NCI-H446 treated with DMSO at 0.1 percent for 48 hours (cell line): Measurements from ENCODE around the gene CLPX.
"Not testable (repeated sequence)": the region's sequence is repeated elsewhere in the genome, so short reads cannot be mapped to it uniquely, and the experiment has no call there.

Experiments
- DNase-seq: peaks from one replicate; lab custom pipeline; 2025; lab: John Stamatoyannopoulos, UW

CLPX gene

GRCh38 chr15:65184868-65185717, at the start of gene CLPX:
TSS of gene CLPX (minus strand) at chr15:65185342. CDS start at chr15:65185153, 189 bp downstream.
- peak; percentile 82 for DNase-seq

- DNase-seq = no peak
These were observed 48.6 kb upstream of the CLPX start for GRCh38 chr15:65233696-65234095.

GRCh38 chr15:65232520-65232919, 47.4 kb upstream of the CLPX start:
- DNase-seq = no peak

GRCh38 chr15:65231306-65231705, 46.2 kb upstream of the CLPX start:
- no peak for DNase-seq

DNA sequence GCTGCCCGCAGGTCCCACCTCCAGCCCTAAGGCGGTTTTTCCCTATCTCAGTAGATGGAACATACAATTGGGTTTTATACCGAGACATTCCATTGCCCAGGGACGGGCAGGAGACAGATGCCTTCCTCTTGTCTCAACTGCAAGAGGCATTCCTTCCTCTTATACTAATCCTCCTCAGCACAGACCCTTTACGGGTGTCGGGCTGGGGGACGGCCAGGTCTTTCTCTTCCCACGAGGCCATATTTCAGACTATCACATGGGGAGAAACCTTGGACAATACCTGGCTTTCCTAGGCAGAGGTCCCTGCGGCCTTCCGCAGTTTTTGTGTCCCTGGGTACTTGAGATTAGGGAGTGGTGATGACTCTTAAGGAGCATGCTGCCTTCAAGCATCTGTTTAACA, 41.8 kb upstream of the CLPX start:
- not testable (repeated sequence) for DNase-seq

DNA sequence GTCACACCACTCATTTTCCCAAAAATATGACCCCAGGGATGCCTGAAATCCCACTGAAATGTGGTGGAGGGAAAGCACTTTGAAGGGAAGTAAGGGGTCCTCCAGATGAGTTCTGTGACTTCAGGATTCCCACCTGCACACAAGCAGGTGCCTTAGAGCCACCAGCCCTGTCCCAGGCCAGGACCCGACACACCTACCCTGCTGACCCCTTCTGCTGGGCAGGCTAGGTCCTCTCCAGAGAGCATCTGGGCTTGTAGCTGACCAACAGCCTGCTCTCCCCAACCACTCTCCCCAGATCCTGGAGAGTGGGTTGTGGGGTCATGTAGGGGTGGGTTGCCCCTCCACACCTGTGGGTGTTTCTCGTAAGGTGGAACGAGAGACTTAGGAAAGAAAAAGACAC, 41.1 kb upstream of the CLPX start:
- DNase-seq = no peak

GRCh38 chr15:65223996-65224395, 38.9 kb upstream of the CLPX start:
- no peak for DNase-seq

- DNase-seq = no peak
These were observed 37.7 kb upstream of the CLPX start for GRCh38 chr15:65222891-65223290.

DNA sequence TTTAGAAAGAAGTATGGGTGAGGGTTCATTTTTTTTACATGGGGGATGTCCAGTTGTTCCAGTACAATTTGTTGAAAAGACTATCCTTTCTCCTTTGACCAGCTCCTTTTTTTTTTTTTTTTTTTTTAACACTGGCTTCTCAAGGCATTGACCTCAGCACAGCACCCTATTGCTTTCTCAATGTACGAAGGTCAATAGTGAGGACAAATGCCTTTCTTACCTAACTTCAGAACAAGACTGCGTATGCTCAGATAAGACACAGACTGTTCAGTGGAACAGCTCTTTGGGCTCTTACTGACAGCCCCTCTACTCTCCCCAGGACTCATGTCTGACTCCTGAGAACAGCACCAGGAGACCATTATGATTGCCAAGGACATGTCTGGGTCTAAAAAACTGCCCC, 36.6 kb upstream of the CLPX start:
- DNase-seq = no peak

DNA sequence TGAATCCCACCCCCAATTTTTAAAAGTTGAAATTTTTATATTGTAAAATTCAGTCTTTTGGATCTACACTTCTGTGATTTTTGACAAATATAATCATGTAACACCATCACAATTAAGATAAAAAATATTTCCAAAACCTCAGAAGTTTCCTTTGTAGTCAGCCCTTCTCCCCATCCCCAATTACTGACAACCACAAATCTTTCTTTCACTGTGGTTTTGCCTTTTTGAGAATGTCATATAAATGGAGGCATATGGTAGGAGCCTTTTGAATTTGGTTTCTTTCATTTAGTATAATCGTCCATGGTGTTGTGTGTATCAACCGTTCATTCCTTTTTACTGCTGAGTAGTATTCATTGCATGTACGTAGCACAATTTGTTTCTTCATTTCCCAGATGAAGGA, 34.0 kb upstream of the CLPX start:
- DNase-seq = no peak

DNA sequence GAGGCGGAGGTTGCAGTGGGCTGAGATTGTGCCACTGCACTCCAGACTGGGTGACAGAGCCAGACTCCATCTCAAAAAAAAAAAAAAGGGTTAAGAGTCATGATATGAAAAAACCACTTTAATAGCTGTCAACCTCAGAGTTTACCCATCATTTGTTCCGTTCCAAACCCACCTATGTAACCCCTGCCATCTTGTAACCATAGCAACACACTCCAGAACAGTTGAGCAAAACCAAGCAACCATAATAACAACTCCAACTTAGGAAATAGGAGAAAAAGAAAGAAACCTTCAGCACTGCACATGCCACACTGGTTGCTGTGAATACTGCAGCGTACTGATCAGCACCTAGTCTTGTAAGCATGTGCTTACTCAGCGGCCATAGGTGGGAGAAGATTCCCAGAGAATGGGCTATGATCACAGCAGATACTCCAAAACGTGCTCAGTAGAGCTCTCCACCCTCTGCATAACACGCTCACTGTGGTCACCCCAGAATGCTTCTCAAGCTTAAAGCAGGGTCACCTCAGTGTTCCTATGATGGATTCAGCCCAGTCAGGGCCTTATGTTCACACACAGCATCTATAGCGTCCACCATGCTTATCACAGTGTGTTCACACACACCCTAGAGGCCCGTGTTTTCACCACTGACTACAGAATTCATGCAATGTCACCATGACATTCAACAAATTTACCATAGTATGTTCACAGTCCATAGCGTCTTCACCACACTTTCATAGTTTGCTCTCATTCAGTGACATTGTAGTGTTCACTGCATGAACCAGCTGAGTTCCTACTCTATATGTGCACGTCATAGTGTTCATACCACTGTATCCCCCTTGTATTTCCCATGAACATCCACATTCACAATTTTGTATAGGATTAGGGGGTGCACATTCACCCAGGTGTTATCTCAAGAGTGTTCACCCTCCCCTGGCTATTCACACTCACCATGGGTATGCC, 32.7 kb upstream of the CLPX start:
- no peak for DNase-seq

GRCh38 chr15:65215496-65215895, 30.4 kb upstream of the CLPX start:
- DNase-seq = no peak

DNA sequence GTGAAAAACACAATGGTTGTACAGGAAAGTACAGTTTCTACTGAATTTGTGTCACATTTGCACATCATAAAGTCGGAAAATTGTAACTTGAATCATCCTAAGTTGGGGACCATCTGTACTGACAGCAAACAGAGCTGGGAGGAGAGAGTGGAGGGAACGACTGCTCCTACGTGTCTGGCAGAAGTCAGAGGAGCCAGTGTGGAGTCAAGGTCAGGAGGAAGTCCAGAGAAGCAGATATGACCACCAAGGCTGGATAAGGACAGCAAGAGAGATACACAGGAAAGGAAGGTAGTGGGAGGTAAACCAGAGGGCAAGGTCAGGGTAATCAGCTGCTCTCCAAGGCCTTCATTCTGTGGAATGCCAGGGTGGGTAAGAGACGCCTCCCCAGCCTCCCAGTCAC, 28.9 kb upstream of the CLPX start:
- no peak for DNase-seq

DNA sequence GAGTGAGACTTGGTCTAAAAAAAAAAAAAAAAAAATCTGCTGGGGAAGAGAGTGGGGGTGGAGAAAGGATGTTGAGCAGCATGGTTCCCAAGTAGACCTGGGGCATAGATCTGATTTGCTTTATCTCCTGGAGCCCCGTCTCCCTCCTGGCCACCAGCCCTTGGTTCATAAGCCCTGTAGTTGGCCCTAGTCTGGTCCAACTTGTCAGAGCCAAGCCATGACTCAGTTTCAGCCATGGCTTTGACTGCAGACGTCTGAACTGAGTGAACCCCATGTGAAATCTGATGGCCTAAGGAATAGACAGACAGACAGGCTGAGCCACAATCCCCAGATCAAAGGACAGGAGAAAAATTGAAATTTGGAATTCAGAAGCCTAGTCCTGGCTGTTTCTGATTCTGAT, 28.1 kb upstream of the CLPX start:
- DNase-seq = no peak

- DNase-seq = no peak
These were observed 27.0 kb upstream of the CLPX start for GRCh38 chr15:65212097-65212496.

DNA sequence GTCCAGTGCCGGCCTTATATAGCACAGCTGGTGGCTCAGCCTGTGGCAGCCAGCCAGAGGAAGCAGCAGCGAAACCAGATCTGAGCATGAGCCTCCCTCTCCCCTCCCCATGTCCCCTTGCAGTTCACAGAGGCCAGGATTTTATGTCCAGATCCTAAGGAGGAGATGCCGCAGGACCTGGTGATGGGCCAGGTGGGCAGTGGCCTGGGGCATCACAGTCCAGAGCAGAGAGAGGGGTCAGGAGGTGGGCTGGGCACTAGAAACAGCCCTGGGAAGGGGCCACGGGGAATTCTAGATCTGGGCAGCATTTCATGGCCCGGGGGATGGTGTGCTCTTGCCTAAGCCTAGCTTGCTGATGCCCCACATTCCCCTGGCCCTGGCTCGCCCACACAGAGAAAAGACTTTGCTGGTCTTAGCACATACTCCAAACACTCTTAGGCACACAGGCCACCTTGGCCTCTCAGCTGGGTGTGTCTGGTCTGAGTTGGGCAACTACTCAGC, 26.4 kb upstream of the CLPX start:
- peak; percentile 6 for DNase-seq

GRCh38 chr15:65210770-65211481, 25.8 kb upstream of the CLPX start, which contains the start of gene CILP:
TSS of gene CILP (minus strand) at chr15:65211473. CDS start at chr15:65209755, 1,718 bp downstream.
- no peak for DNase-seq

GRCh38 chr15:65209701-65210643, 24.8 kb upstream of the CLPX start:
- no peak for DNase-seq

DNA sequence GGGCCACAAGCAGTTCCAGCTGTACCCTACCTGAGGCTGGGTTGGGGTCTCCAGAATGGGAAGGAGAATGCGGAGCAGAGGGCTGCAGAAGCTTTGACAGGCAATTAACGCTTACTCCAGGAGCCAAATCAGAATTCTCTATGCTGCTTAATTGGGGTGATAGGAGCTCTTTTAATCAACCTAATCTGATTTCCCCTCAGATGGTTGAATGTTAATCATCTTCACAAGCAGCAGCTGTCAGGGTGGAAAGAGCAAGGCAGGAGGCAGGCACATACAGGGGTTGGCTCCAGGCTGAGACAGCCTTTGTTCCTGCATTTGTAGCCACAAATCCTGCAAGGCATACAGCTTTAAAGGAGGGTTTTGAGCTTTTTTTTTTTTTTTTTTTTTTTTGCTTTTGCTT, 23.5 kb upstream of the CLPX start:
- no peak for DNase-seq

DNA sequence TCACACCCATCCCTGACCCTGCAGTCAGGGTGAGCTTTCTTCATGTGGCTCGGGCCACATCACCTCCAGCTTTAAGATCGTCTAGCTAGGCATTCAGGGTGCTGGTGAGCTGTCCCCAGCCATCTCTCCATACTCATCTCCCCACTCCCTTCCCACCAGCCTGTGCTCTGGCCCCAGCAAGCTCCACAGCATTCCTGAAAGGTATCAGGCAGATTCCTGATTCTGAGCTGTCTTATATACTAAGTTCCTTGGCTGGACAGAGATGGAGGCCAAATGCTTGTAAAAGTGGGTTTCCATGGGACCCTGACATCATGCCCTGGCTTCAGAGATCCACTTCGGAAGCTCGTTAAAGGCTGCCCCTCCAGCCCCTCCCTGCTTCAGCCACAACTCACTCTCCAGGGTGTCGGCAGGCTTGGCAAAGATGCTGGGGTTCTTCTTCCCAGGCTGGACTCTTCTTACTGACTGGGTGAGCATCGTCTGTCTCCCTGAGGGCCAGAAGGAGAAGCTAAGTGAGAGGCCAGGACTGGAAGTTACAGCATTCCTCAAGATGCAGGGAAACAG, 22.2 kb upstream of the CLPX start:
- no peak for DNase-seq
